Stimulated activated CD8-positive, alpha-beta memory T cell treated with anti-CD3 and anti-CD28 coated beads, Interleukin-15, amount 100 ng/mL, for 4 hours (primary cell): Measurements from ENCODE around the gene GPC5.

Experiments
- DNase-seq, 2 donors: peaks; one replicate each; pipeline ENCODE4 v3.0.0-alpha.2; 2020; ENCODE audit warnings: low read depth in 2 of 2

The GPC5 gene

DNA sequence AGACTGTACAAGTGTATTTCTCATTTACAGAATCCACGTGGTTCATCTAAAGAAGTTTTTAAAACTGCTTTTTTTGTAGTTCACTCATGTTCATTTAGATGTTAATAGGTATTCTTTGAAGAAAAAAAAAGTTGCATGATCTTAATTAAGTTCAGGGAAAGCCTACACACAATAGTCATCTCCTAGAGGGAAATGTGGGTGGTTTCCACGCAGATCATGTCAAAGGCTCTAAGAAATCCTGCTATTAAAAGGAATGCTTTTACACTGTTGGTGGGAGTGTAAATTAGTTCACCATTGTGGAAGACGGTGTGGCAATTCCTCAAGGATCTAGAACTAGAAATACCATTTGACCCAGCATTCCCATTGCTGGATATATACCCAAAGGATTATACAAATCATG is 312.3 kb downstream of the GPC5 start:
- no peak for DNase-seq

DNA sequence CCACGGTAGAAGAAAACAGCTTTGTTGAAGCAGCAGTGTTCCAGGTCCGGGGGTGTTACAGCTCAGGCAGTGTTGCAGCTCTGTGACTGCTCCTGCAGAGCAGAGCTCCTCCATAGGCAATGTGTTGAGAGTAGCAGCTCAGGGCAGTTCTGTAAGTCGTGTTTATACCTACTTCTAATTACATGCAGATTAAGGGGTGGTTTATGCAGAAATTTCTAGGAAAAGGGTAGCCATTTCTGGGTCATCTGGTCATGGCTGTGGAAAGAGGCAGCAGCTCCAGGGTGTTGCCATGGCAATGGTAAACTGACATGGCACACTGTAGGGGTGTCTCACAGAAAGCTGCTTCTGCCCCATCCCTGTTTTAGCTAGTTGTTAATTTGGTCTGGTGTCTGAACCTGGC is 316.4 kb downstream of the GPC5 start:
- DNase-seq, result no peak

DNA sequence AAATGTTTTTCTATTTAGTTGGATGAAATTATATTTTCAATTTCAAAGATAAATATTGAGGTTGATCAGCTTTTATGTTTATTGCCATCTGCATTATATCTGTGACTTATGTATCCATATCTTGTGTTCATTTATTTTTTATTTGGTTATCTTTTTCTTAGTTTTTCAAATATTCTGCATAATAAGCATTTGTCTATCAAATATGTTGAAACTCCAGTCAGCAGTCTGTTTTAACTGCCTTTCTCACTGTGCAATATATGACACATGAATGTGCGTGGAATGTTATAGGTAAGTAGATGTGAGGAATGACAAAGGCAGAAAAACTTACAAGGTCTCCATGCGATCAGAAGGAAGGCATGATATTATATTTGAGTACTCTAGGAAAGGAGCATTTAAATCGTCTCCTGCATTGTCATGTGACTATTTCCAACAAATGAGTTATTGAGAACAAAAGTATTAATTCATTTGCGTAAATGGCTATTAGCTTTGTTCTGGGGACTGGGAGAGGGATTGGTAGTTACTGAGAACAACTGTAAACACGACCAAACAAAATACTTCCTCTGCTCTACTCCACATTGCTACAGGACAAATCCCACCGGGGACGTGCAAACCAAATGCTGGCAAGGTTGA is 318.1 kb downstream of the GPC5 start:
- DNase-seq, result no peak

DNA sequence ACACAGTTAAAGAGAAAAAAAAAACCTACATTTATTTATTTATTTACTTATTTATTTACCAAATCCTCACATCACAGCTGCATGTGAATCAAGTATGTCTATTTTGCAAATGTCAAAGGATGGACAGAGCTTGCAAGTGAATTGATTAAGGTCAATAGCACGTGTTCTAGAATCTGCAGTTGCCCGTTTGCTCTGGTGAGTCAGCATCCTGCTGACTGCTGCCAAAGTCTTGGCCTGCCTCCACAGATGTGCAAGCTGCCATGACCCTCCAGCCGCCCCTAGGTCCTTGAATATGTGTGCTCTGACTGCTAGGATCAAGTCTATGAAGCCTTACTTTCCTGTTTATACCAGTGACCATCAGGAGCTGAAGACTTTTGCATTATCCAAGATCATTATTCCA is 320.6 kb downstream of the GPC5 start:
- no peak for DNase-seq

DNA sequence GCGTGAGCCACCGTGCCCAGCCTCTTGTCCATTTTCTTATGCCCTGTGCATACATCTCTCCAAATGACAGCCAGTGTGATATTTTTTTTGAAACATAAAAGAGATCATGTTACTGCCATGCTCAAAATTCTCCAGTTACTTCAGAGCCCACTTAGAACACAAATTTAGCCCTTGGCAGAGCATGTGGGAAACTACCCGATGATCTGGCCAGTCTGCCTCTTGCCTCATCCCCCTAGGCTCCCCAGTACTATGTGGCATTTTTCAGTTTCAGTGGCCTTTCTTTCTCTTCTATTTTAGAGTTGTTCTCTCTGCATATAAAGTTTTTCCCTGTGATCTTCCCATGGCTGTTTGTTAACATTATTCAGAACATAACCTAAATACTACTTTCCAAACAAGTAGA is 323.0 kb downstream of the GPC5 start:
- no peak for DNase-seq

DNA sequence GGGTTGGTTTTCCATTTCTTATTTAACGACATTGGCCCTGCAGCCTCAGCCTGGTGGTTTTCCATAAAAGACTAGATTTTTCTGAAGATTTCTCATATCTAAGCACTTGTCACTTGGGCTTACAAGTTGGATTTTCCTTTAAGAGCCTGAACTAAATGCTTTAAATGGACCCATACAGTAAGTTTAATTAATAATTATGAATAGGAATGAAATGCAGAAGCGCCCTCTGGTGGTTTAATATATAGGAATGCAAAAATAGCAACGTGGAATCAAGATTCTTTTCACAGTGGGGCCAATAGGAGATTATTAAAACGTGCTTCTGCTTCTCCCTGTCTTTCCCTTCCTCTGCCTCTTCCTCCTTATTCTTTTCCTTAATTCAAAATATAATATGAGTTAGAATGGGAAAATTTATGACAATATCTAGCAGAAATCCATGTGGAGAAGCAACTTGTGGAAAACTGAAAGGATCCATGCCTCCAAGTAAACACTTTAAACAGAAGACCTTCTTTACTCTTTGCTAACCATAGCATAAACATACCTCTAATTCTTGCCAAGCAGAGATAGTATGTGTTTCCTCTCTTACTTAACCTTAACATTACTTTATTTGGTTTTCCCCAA is 324.0 kb downstream of the GPC5 start:
- DNase-seq, result no peak

DNA sequence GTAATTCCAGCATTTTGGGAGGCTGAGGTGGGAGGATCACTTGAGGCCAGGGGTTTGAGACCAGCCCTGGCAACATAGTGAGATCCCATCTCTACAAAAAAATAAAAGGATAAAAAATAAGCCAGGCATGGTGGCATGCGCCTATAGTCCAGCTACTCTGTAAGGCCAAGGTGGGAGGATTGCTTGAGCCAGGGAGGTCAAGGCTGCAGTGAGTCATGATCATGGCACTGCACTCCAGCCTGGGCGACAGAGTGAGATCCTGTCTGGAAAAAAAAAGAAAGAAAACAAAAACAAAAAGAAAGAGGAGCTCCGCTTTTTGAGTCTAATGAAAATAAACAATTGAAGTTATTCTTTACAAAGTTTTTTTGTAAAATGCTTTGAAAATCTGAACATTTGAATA is 326.2 kb downstream of the GPC5 start:
- no peak for DNase-seq

DNA sequence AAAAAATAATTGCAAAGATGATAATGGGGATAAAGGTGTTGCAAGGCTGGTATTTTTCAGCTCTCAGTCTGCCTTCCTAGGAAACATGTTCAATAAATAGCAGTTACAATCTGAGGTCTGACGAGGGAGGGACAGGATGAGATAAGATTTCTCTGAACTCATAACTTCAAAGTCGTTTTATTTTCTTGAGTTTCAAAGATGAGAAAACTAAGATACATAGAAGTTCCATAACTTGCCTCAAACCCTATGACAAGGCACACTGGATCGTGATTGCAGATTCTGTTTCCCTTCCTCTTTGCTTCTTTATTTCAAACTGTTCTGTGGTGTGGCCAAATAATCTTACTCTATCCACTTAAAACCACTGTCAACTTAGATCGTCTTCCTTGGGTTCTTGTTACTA is 327.2 kb downstream of the GPC5 start:
- DNase-seq, result no peak

DNA sequence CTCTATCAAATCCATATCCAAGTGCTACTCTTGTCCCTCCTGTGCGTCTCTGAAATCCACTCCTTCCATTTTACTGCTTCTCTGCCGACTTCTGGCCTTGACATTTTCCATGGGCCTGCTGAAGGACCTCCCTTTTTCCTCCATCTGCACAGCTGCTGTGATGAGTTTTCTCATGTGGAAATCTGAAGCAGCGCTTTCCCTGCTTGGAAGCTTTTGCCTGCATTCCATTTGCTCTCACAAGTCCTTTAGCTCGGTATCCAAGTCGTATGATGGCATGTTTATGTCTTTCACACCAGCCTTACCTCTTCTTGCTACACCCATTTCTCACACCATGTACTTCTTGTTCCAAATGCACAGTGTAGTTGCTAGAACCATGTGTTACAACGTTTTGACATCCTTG is 328.2 kb downstream of the GPC5 start:
- no peak for DNase-seq

DNA sequence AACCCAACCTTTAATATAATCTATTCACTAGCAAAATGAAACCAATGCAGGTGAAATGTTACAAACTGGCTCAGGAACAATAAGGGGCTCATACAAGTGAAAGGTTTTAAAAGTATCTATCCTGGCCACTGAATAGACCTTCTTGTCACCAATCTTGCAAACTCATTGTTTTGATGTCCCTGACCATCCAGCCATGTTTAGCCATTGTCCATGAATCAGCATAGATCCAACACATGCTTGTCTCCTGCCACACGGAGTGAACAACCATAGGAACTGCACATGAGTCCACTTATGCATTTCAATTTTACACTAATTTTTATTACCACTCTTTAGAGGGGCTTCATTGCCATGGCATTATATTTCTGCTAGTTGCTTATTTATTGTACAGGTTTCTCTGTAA is 331.4 kb downstream of the GPC5 start:
- no peak for DNase-seq

DNA sequence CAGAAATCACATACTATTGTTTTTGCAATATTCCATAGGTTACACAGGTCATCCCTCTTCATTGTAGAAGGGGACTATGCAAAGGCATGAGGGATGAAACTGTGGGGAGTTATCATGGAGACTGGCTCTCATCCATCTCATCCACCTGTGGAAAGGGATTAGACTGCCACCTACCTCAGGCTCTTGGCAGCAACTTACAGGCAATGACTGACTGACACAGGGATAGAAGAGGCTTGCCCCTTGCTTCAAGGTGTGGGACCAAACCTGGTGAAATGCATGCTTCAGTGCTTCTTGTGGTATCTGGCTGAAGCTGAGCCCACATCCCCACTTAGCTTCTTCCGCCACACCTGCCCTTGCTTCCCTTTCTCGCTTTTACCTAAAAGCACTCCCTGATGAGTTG is 341.3 kb downstream of the GPC5 start:
- DNase-seq, result no peak

DNA sequence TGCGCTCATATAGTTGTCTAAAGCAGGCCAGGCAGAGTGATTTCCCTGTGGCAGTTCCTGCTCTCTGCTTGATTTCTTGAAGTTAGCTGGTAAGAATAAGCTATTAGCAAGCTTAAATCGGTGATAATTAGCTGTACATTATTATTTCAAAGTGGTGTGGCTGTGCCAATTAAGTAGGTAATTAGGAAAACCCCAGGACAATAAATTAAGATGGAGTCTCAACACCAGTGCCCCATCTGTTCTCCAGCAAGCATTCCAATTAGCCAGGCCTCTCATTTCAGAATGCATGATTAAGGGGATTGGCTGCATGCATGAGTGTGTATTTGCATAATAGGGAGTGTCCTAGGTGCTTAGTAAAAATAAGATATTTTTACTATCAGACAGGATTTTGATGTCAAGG is 342.3 kb downstream of the GPC5 start:
- no peak for DNase-seq

DNA sequence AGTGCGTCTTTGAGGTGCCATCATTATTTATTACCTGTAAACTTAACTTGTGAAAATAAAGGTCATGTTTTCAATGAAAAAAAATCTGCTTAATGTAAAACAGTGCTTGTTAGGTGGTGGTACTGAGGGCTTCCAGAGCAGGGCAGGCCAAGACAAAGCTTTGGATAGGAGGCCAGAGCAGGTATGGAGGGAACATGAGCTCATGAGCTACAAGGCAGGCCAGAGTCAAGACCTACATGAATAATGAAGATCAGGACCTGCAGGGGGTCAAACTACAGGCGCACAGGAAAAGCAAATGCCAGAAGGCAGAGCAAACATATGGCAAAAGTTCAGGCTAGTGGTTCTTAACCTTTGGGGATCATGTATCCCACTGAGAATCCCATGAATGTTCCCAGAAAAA is 343.5 kb downstream of the GPC5 start:
- DNase-seq, result no peak

DNA sequence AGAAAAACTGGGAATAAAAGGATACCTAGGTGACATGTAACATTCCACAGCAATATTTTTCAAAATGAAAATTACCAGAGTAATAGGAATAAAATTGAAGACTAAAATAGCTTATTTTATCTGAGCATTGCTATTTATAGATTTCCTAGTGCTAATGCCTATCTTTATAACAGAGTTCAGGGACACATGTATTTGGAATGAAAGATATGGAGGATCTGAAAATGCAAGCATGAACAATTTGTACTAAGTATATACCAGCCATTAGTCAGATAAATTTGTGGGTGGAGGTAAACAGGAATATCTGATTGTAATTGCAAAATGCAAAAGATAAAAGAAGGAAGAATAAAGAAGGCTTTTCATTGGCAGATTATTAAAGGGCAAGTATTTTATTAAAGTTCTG is 345.9 kb downstream of the GPC5 start:
- no peak for DNase-seq

DNA sequence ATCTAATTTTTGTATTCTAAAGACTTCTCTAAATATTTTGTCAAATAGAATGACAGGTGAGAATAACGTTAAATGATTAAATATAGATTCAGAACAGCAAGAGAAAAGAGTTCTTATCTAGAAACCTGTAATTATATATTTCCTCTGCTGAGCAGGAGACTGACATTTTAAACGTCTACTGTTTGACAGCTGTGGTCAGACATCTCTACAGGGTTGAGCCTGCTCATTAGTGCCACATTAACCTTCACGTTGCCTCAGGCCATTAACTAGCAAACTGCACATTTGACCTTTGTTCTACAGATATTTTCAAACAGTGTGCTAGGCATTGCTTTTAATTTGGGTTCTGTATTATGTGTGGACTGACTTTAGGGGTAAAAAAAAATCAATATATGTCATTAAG is 347.5 kb downstream of the GPC5 start:
- DNase-seq, result no peak

DNA sequence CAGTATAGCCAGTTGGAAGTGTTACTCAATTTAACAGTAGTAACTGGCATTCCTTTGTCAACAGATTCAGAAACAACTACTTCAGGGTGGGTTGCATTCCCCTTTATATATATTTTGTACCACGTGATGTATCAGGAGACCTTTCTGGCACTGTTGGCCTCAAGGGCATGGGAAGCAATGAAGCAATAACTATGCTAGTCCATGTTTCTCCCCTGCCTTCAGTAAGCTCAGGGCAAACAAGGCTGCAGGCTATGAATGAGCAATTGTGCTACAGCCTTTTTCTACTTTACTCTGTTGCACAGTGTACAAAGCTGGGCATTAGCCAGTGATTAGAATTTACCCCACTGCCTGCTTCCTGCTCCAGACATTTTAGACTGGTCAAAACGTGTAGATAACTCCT is 348.8 kb downstream of the GPC5 start:
- DNase-seq, result no peak

DNA sequence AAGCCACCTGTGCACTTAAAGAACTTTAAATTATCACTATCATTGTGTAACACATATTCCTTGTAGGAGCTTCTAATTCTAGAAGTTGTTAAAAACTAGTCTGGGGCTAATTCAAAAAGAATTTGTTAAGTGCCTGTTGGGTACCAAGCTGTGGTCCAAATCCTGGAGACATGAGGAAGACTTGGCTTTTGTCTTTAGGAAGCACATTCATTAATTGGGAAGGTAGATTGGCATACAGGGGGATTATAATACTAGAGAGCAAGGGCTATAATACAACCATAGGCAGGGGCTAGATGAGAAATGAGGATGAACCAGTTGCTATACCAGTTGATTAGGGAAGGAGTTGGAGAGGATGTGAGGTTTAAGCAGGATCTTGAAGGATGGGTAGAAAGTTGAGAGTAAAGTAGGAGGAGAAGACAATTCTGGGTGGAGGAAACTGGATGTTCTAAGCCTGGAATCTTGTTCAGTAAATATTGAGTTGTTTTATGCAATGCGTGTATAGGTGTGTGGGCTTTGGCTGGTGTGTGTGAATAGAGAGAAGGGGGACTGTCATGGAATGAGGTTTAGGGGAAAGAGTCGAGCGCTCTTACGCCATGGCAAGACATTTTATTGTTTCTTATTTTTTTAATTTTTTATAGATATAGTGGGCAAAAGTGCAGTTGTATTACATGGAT is 350.1 kb downstream of the GPC5 start:
- no peak for DNase-seq

DNA sequence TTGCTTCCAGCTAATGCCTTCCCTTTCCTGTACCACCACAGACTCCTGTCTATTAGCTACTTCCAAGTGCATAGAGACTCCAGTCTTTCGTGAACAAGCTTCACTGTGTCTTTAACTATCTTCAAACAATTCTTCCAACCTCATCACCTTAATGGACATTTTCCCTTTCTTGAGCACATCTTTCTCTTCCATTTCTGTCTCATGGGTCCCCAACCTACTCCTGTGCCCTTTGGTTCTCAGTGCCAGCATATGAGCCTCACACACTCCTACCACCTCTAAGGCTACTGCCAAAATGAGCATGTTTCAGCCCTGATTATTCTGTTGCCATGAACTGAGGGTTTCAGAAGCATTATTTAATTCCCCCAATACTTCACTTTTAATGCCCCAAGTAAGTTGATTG is 360.3 kb downstream of the GPC5 start:
- no peak for DNase-seq

DNA sequence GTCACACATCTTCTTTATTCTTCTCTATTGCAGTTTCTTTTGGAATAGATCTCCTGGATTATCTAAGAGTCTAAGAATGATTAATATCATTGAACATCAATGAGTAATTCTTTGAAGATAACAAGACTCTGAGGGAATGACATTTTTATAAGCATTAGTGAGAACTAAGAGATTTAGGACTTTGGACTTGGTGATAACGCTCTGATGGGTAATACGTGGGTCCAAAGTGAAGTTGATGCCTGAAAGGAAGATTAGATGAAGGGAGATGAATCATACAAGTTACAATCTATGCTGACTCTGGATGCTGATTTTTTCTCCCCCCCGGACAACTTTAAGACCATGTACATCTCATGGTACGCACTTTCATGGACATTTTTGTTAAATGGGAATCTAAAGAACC is 364.5 kb downstream of the GPC5 start:
- no peak for DNase-seq

DNA sequence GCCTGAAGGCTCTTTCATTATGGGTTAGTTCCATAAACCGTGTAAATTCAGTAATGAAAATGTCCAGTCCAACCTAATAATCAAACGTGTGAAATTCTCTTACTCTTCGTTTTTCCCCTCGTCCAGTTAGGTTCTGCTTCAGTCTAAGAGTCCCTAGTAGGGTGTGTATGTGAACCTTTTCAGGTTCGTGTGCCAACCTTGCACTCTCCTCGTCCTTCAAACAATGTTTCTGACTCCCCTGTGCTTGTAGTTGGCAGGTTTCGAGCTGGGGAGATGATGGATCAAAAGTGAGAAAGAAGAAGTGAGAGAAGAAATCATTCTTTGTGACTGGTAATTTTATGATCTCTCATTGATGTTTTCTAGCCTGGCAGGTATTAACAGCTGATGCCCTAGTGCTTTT is 366.1 kb downstream of the GPC5 start:
- no peak for DNase-seq

DNA sequence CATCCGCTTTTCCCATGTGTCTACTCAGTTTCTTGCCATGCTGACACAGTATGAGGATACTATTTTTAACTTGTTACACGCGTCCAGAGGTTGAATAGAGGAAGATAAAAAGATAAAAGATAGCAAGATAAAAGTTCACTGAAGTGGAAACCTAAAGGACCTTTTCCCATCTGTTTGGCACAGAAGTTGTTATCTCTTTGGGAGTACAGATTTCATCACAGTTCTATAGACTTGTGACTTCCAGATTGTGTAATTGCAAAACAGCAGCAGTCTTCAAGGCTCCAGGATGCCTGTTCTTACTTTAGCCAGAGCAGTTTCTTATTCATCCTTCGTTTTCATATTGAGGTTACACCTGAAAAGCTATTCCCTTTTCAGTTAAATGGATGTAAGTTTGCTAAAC is 369.2 kb downstream of the GPC5 start:
- no peak for DNase-seq

DNA sequence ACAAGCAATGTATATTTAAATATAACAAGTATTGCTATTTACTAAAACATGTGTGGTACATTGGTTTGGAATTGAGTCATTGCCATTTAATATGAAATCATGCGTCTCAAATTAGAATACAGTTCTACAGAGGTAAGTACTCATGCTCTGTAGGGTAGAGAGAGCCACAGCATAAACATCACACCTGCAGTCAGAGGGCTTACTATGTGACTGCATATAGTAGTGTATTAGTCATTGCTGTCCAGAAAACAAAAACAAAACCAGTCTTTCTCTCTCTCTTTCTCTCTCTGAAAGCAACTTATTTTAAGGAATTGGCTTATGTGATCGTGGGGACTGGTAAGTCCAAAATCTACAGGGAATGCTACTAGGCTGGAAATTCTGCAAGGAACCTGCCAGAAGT is 370.3 kb downstream of the GPC5 start:
- no peak for DNase-seq

DNA sequence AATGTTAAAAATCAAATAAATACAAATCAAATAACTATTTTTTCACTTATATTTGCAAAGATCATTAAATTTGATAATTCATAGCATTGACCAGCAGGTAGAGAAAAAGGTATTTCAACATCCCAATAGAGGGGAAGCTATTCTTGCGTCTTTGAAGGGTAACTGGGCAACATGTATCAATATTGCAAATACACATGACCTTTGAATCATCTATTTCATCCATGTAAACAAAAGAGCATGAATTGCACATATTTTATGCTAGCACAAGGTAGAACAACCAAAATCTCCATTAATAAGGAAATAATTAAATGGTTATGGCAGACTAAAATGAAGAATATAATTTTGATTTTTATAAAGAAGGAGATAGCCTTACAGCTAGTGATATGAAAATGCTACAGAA is 372.8 kb downstream of the GPC5 start:
- no peak for DNase-seq
